GM18517 (cell line): ENCODE measurements around the gene TMBIM4.
"Not testable (repeated sequence)": the region's sequence is repeated elsewhere in the genome, so short reads cannot be mapped to it uniquely, and the experiment has no call there.

ENCODE experiments used
- ATAC-seq: cut with Tn5 transposase; IDR thresholded peaks from one replicate; pipeline ENCODE4 v1.9.1; 2021; ENCODE audit warnings: mild to moderate bottlenecking, moderate library complexity; ENCODE audit not compliant: unreplicated experiment

TMBIM4 gene

GRCh38 chr12:66169221-66170170 lies at the start of gene TMBIM4:
TSS of gene TMBIM4 (minus strand) at chr12:66169996. CDS start at chr12:66169951, 45 bp downstream.
- peak; percentile 86 for ATAC-seq

DNA sequence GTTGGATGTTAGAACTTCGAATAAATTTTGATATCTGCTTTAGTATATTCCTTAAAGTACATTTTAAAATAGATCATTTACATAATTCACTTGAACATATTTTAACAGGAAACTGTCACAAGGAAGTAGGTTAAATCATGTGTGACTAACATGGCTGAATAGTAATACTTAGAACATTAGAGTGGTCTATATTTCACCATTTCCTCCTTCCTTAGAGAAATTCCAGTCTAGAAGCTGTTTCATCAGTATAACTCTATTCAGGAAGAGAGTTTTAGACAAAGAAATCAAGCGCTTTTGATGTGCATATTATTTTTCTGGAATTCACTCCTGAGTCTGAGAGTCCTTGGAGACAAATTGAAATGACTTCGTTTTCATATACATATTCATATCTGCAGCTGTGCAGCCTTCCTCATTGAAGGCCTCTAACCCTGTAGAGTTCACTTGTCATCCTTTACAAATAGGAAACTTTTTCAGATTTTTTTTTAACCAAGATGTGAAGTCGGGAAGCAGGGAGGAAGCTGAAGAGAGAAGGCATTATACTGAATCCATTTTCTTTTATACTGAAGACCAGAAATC lies 47.6 kb upstream of the TMBIM4 start:
- ATAC-seq, result no peak

- ATAC-seq, result not testable (repeated sequence)
Measured at GRCh38 chr12:66213011-66213410, 43.2 kb upstream of the TMBIM4 start.

DNA sequence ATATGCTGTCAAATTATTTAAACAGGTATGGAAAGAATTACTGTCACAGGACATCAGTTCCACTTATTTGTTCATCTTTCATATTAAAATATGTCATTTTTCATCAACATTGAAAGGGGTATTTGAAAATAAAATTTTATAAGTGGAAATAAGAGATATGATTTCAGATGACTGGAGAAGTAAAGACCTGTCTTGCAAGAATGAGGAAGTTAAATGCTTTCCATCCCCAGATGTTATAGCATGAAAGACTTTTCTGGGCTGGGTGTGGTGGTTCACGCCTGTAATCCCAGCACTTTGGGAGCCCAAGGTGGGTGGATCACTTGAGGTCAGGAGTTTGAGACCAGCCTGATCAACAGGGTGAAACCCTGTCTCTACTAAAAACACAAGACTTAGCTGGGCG lies 41.8 kb upstream of the TMBIM4 start:
- not testable (repeated sequence) for ATAC-seq

- no peak for ATAC-seq
Measured at GRCh38 chr12:66210840-66211239, 41.0 kb upstream of the TMBIM4 start.

- no peak for ATAC-seq
Measured at GRCh38 chr12:66206141-66206540, 36.3 kb upstream of the TMBIM4 start.

DNA sequence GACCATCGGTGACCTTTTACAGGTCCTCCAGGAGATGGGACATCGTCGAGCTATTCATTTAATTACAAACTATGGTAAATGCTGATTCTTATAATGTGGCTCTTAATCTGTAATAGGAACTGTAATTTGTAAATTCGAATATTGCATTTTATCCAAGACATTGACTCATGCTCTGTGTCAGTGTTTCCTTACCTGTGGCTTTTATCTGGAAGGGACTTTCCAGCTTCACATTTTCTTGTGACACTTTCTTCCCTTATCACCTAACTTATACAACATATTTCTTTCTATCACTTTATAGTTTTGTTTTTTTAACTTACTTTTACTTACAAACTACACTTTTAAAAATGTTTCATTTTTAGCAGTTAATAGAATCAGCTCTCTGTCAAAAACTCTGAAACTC lies 34.0 kb upstream of the TMBIM4 start:
- no peak for ATAC-seq

- no peak for ATAC-seq
Measured at GRCh38 chr12:66199831-66200509, 30.2 kb upstream of the TMBIM4 start.

GRCh38 chr12:66199141-66199540 lies 29.3 kb upstream of the TMBIM4 start:
- no peak for ATAC-seq

DNA sequence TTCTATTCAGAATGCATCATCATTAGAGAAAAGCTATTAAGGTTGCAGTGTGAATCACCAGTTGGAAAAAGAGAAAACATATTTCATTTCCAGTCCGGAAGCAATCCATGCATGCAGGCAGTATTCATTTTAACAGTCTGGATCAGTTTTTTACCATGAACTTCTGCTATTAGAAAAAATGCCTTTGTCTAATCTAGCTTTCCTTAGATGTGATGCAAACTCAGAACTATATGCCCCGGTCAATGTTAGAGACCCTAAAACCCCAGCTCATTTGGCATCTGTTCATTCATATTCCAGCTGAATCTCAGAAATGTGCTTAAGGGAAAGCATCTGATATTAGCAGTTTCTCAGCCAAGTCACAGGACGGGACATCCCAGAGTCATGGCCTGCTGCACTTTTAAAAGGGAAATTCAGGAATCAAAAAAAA lies 27.7 kb upstream of the TMBIM4 start:
- ATAC-seq, result no peak

GRCh38 chr12:66196806-66197205 lies 27.0 kb upstream of the TMBIM4 start:
- ATAC-seq, result peak; percentile 96

DNA sequence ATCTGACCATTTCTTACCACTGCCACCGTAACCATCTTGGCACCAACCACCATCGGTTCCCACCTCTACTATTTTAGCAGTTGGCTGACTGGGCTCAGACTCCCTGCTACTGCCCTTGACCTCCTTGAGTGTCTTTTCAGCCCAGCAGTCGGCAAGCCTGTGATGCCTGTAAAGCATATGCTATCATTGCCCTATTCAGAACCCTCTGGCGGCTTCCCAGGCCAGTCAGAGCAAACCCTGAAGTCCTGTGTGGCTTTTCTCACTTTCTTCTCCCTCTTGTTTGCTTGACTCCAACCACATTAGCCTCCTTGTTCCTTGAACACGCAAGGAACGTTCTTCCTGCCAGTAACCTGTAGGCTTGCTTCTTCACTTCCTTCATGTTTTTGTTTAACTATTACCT lies 25.4 kb upstream of the TMBIM4 start:
- no peak for ATAC-seq

GRCh38 chr12:66194122-66194521 lies 24.3 kb upstream of the TMBIM4 start:
- ATAC-seq, result no peak

DNA sequence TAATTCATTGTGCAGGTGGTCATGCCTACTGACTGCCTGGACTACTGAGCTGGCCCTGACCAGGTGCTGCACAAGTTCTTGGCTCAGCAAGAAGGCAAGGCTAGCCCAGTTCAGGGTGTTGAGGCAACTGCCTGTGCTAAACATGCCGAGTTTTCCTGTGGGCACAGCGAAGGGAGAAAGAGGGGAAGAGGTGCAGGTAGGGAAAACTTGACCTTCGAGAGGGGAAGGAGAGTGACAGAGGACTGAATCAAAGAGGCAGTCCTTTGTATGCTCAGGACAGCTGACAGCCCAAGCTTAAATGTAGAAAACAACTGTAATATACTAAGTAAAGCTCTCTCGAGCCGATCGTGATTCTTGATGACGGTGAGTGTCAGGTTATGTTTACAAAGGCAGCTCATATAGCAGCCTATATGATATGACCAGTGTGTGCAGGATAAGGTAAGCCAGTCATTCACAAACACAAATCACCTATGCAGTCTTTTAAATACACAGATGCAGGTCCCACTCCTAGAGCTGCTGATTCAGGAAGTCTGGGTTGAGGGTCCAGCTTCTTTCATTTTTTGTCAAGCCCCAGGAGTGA lies 21.8 kb upstream of the TMBIM4 start:
- no peak for ATAC-seq

DNA sequence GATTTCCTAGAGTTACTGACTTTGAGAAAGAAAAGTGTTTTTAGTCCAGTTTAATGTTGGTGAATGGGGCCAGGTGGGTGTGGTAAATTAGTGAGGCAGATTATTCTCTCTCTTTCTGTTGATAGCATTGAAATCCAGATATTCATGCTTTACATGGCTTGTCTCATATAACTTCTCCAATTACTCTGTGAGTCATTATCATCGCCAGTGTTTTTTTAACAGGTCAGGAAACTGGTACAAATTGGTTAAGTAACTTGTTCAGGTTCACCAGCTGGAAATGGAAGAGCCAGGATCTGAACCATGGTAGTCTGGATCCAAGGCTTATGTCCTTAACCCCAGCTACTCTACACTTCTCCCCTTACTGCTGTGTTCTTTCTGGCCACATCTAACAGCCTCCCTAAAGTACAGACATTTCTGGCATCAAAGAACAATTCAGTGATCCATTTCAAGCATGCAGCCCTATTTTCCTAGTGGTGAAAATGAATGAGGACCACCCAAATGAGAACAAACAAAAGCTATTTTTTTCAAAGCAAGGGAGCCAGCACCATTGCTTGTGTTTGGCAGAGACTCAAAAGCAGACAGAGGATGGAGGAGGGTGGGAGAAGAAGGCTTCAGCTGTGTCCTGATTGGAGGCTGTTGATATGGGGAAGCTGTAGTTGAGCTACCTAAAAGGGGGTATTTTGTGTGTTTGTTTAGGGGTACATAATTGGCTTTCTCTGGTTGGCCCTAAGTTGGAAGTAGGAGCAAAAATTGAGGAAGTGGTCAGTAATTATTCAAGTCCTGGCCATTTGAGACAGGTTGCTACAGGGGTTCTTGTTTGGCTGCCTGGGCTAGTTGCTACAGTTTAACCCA lies 20.9 kb upstream of the TMBIM4 start:
- no peak for ATAC-seq

DNA sequence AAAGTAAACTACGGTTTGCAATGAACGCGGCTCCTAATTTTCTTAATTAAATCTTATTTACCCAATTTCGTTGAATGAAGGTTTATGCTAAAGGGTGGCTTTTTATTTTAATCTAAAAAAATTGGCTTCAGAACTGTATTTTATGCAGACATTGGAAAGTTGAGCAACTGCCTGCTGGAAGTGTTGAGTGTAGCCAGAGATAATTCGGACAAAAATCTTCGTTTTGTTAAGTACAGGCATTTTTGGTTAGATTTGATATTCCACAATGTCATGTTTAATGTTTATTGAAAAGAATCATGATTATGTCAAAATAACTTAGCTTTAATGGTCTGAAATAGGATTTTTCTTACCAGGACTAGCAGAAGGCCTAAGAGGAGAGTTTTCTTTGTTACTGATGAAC lies 20.1 kb upstream of the TMBIM4 start:
- no peak for ATAC-seq

DNA sequence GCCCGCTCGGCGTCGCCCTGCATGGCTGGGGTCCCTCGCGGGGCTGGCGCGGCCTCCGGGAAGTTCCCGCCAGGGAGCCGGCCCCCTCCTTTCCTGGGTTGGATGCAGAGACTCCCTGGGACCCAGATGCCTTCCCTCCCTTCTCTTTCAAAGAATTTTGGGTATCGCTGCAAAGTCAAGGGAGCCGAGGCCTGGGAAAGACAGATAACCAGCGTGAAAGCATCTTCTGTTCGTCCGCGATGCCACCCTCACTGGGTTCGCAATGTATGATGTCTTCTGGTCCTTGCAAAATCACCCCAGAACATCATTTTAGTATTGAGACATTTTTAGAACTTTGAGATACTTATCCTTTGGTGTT lies 19.7 kb upstream of the TMBIM4 start:
- ATAC-seq, result no peak

DNA sequence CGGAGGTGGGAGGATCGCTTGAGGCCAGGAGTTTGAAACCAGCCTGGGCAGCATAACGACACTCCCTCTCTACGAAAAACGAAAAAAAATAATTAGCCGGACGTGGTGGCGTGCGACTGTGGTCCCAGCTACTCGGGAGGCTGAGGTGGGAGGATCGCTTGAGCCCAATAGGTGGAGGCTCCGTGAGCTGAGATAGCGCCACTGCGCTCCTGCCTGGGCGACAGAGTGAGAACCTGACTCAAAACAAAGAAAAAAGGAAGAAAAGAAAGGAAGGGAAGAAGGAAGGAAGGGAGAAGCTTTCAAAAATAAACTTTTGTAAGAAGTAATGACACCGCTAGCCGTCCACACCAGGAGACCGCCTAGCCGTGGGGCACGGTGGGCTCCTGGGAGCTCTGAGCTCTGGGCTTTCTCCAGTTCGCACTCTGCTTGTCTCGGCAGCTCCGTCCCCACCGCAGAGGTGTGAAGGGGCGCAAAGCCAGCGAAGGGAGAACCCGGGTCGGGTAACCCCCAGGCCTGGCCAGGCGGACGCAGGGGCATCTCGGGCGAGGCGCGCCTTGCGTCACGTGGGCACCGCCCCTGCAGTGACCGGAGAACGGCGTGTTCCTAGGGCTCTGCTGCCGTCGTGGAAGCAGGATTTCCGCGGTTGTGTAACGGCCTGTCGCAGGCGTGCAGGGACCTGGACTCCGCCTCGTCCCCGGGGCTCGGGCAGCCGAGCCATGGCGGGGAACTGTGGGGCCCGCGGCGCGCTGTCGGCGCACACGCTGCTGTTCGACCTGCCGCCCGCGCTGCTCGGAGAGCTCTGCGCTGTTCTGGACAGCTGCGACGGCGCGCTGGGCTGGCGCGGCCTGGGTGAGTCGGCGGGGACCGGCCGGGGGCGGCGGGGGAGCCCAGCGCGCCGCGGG lies 19.0 kb upstream of the TMBIM4 start, which contains the start of gene IRAK3:
Gene IRAK3, plus strand, starts transcription at position 631 of the 902 bp plus-strand sequence. Its CDS starts 86 bp downstream, at position 717.
- ATAC-seq, result peak; percentile 59

- no peak for ATAC-seq
Measured at GRCh38 chr12:66187821-66188220, 18.0 kb upstream of the TMBIM4 start.
